B cell (primary cell): ENCODE data around the gene ARHGAP31.

ENCODE experiments used
- CTCF ChIP-seq: fragments of 200-600 bp; IDR thresholded peaks from one replicate; pipeline ENCODE4 v1.8.0; 2022; ENCODE audit warnings: antibody characterized with exemption, mild to moderate bottlenecking
- EZH2 ChIP-seq: IDR thresholded peaks from 2 replicates; pipeline ENCODE4 v1.6.1; 2012; ENCODE audit warnings: borderline replicate concordance, low read depth, mild to moderate bottlenecking, moderate library complexity, low read length; ENCODE audit not compliant: insufficient read depth, poor library complexity, severe bottlenecking

GRCh38 chr3:119417771-119418512 lies 123.8 kb downstream of the ARHGAP31 start:
- TF ChIP-seq CTCF, result no peak
- no peak for TF ChIP-seq EZH2
